Caki2 (cell line): ENCODE measurements around the gene KCNK17. TPM values are rescaled to one million over a fixed set of nuclear protein-coding genes. Genes with fewer than 3 reads are reported as not detected.
A peak's percentile ranks its signal among the peaks of the same experiment; 100 is the strongest.

Experiments used
- DNase-seq: peaks from one replicate; pipeline ENCODE4 v3.0.0-alpha.2; 2015; ENCODE audit warnings: low read depth
- in situ Hi-C: cut with HindIII; loops from 2 replicates; pipeline ENCODE4 v1.10.0; 2016; ENCODE audit warnings: low sequenced_read_pairs, low pct_unique_long_range_greater_than_20kb, mixed read lengths
- total RNA-seq: library from RNA; depleted of rRNA; stranded (reverse); fragments of >200 nt; shearing (Covaris generic); gene quantifications from 2 replicates; pipeline ENCODE4 v1.2.3, GENCODE V29; 2014; ENCODE audit warnings: low replicate concordance; rRNA removed

Gene KCNK17
- total RNA-seq, 1 experiment from 2014 or later: not detected

DNA sequence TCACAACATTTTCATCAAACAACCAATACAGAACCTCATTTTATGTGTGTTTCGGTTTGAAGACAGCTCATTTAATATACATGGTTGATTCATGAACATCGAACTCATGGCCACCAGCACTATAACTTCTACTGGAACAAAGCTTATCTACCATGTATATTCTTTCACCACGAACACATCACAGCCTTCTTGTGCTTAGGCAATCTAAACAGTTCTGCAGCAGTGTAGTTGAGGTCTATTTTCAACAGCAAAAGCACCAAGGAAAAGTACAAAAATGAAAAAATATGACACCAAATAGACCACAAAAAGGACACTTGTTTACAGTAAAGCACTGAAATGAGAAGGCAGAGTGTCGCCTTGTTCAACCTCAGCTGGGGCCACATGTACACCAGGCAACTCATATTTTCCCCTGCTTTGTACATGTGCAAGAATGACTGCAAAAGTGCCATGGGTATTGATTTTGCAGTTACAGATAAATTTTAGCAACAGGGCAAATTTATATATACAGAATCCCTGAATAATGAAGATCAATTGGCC is 59.2 kb downstream of the KCNK17 start:
- in situ Hi-C loops: no loop called here
- DNase-seq: no peak

GRCh38 chr6:39251406-39251805 is 62.8 kb downstream of the KCNK17 start:
- DNase-seq: peak; percentile 78
- in situ Hi-C loops: no loop called here

- DNase-seq: no peak
- in situ Hi-C loops: no loop called here
Measured at GRCh38 chr6:39250507-39250906, 63.7 kb downstream of the KCNK17 start.

- in situ Hi-C loops: no loop called here
- no peak for DNase-seq
Measured at GRCh38 chr6:39249278-39249677, 64.9 kb downstream of the KCNK17 start.

Other genes starting within 250 kb of the KCNK17 start
- 7.6 and 9.1 TPM in 2 replicates for gene SAYSD1, start 199.2 kb downstream of the KCNK17 start, total RNA-seq
- 0.74 and 3.0 TPM in 2 replicates for gene KCNK5, start 84.9 kb downstream of the KCNK17 start, total RNA-seq
- gene KCNK16, start 8.3 kb upstream of the KCNK17 start, total RNA-seq: not detected in 2 replicates